ENCODE results near the gene PTPRB.
A peak's percentile ranks its signal among the peaks of the same experiment; 100 is the strongest.

Gene PTPRB

GRCh38 chr12:70550180-70550577 is 87.0 kb downstream of the PTPRB start:
- Histone ChIP-seq H3K9ac (ENCODE audit: low read length) (no peak overlapping the region), H3K4me3 (ENCODE audit: insufficient read depth in 1 of 2, low read depth in 1 of 2, low read length in 2 of 2) (no peak overlapping the region), H3K4me2 (ENCODE audit: low read length, poor library complexity, severe bottlenecking) (no peak overlapping the region), H3K14ac (ENCODE audit: low read length in 2 of 2) (no peak overlapping the region), H4K8ac (ENCODE audit: low read length) (no peak overlapping the region), H4K91ac (ENCODE audit: low read length) (no peak overlapping the region), H3K27me3 (ENCODE audit: control insufficient read depth in 1 of 2, insufficient read depth in 1 of 2, low read length in 2 of 2) (no peaks in the 10 kb centered on the region), H2AFZ (ENCODE audit: low read depth, low read length) (no peak overlapping the region), H3K9me3 (ENCODE audit: control insufficient read depth, low read length) (no peaks in the 10 kb centered on the region), H2AK5ac (ENCODE audit: low read length, severe bottlenecking) (no peak overlapping the region), H3K18ac (ENCODE audit: low read depth in 1 of 2, low read length in 2 of 2) (no peak overlapping the region), H3K4me1 (ENCODE audit: control insufficient read depth, insufficient read depth, low read depth, low read length) (no peaks in the 10 kb centered on the region), H2BK15ac (ENCODE audit: low read depth, poor library complexity, severe bottlenecking) (no peak overlapping the region), H3K79me1 (replicated peaks; ENCODE audit: low read length, poor library complexity, severe bottlenecking) (no peaks in the 10 kb centered on the region), H3K36me3 (ENCODE audit: control insufficient read depth in 1 of 2, insufficient read depth in 2 of 2, low read depth in 1 of 2, low read length in 2 of 2) (peaks cover 0 to 3% of the 10 kb centered on the region in 2 experiments), H2BK120ac (ENCODE audit: low read depth, low read length) (no peak overlapping the region), H2BK5ac (ENCODE audit: low read depth, low read length, poor library complexity, severe bottlenecking) (no peak overlapping the region), H3K27ac (ENCODE audit: low read length, poor library complexity, severe bottlenecking) (no peak overlapping the region), H3K23ac (ENCODE audit: low read length in 2 of 2) (no peak overlapping the region), H3K4ac (ENCODE audit: low read depth in 1 of 2, low read length in 2 of 2) (no peak overlapping the region), H2BK12ac (ENCODE audit: low read length in 2 of 2) (peak overlapping the region in 1 of 2 experiments; percentile 21)
- no peak for DNase-seq
- 96% methylated on average over 5 of the region's 6 CpGs for WGBS

GRCh38 chr12:70549340-70550179 is 87.7 kb downstream of the PTPRB start:
- no peak overlapping the region for H3K4ac ChIP-seq (ENCODE audit: low read depth in 1 of 2, low read length in 2 of 2)
- 91% methylated on average over 9 of the region's 10 CpGs for WGBS
- no peak overlapping the region for H3K4me2 ChIP-seq (ENCODE audit: low read length, poor library complexity, severe bottlenecking)
- no peaks in the 10 kb centered on the region for H3K4me1 ChIP-seq (ENCODE audit: control insufficient read depth, insufficient read depth, low read depth, low read length)
- H3K79me1 ChIP-seq (replicated peaks; ENCODE audit: low read length, poor library complexity, severe bottlenecking), result no peaks in the 10 kb centered on the region
- DNase-seq, result no peak
- H3K23ac ChIP-seq (ENCODE audit: low read length in 2 of 2), result no peak overlapping the region
- H3K27ac ChIP-seq (ENCODE audit: low read length, poor library complexity, severe bottlenecking), result no peak overlapping the region
- peaks cover 0 to 2% of the 10 kb centered on the region in 2 experiments for H3K36me3 ChIP-seq (ENCODE audit: control insufficient read depth in 1 of 2, insufficient read depth in 2 of 2, low read depth in 1 of 2, low read length in 2 of 2)
- no peak overlapping the region for H4K91ac ChIP-seq (ENCODE audit: low read length)
- no peak overlapping the region for H3K9ac ChIP-seq (ENCODE audit: low read length)
- H2AK5ac ChIP-seq (ENCODE audit: low read length, severe bottlenecking), result no peak overlapping the region
- no peak overlapping the region for H2AFZ ChIP-seq (ENCODE audit: low read depth, low read length)
- no peak overlapping the region for H2BK120ac ChIP-seq (ENCODE audit: low read depth, low read length)
- no peak overlapping the region for H2BK12ac ChIP-seq (ENCODE audit: low read length in 2 of 2)
- no peak overlapping the region for H2BK15ac ChIP-seq (ENCODE audit: low read depth, poor library complexity, severe bottlenecking)
- H4K8ac ChIP-seq (ENCODE audit: low read length), result no peak overlapping the region
- H3K18ac ChIP-seq (ENCODE audit: low read depth in 1 of 2, low read length in 2 of 2), result no peak overlapping the region
- no peaks in the 10 kb centered on the region for H3K27me3 ChIP-seq (ENCODE audit: control insufficient read depth in 1 of 2, insufficient read depth in 1 of 2, low read length in 2 of 2)
- H3K4me3 ChIP-seq (ENCODE audit: insufficient read depth in 1 of 2, low read depth in 1 of 2, low read length in 2 of 2), result no peak overlapping the region
- no peak overlapping the region for H2BK5ac ChIP-seq (ENCODE audit: low read depth, low read length, poor library complexity, severe bottlenecking)
- no peaks in the 10 kb centered on the region for H3K9me3 ChIP-seq (ENCODE audit: control insufficient read depth, low read length)
- no peak overlapping the region for H3K14ac ChIP-seq (ENCODE audit: low read length in 2 of 2)

GRCh38 chr12:70543444-70543843 is 93.8 kb downstream of the PTPRB start:
- no peak overlapping the region for H3K23ac ChIP-seq (ENCODE audit: low read length in 2 of 2)
- peak overlapping the region; percentile 68 for H3K27ac ChIP-seq (ENCODE audit: low read length, poor library complexity, severe bottlenecking)
- no peak overlapping the region for H2BK5ac ChIP-seq (ENCODE audit: low read depth, low read length, poor library complexity, severe bottlenecking)
- H2AK5ac ChIP-seq (ENCODE audit: low read length, severe bottlenecking), result no peak overlapping the region
- H3K36me3 ChIP-seq (ENCODE audit: control insufficient read depth in 1 of 2, insufficient read depth in 2 of 2, low read depth in 1 of 2, low read length in 2 of 2), result no peaks in the 10 kb centered on the region
- H3K27me3 ChIP-seq (ENCODE audit: control insufficient read depth in 1 of 2, insufficient read depth in 1 of 2, low read length in 2 of 2), result no peaks in the 10 kb centered on the region
- peak overlapping the region; percentile 48 for H3K9ac ChIP-seq (ENCODE audit: low read length)
- H3K79me1 ChIP-seq (replicated peaks; ENCODE audit: low read length, poor library complexity, severe bottlenecking), result no peaks in the 10 kb centered on the region
- no peak overlapping the region for H4K8ac ChIP-seq (ENCODE audit: low read length)
- H3K14ac ChIP-seq (ENCODE audit: low read length in 2 of 2), result no peak overlapping the region
- H3K4me3 ChIP-seq (ENCODE audit: insufficient read depth in 1 of 2, low read depth in 1 of 2, low read length in 2 of 2), result no peak overlapping the region
- no peak overlapping the region for H2BK120ac ChIP-seq (ENCODE audit: low read depth, low read length)
- no peak overlapping the region for H3K18ac ChIP-seq (ENCODE audit: low read depth in 1 of 2, low read length in 2 of 2)
- 1% methylated on average over 6 of the region's 6 CpGs for WGBS
- H3K4ac ChIP-seq (ENCODE audit: low read depth in 1 of 2, low read length in 2 of 2), result no peak overlapping the region
- H2AFZ ChIP-seq (ENCODE audit: low read depth, low read length), result no peak overlapping the region
- no peaks in the 10 kb centered on the region for H3K4me1 ChIP-seq (ENCODE audit: control insufficient read depth, insufficient read depth, low read depth, low read length)
- H3K4me2 ChIP-seq (ENCODE audit: low read length, poor library complexity, severe bottlenecking), result no peak overlapping the region
- H2BK15ac ChIP-seq (ENCODE audit: low read depth, poor library complexity, severe bottlenecking), result no peak overlapping the region
- H2BK12ac ChIP-seq (ENCODE audit: low read length in 2 of 2), result no peak overlapping the region
- DNase-seq, result peak; percentile 95
- no peaks in the 10 kb centered on the region for H3K9me3 ChIP-seq (ENCODE audit: control insufficient read depth, low read length)
- no peak overlapping the region for H4K91ac ChIP-seq (ENCODE audit: low read length)

DNA sequence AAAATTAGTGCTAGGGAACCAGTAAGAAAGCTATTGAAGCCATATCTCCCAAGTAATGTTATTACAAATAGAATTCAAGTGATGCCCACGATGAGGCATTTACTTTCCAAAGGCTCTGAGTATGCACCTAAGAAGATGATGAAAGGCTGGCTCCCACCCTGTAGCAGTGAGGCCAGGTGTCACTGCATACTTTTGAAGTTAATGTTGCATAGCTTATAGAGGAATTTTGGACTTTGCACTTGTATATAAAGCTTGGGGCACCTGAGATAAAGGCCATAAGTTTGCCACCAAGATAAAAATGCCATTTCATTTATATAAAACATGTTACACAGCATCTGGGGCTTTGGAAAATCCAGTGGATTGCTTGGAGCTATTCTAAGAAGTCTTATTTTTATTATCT is 96.2 kb downstream of the PTPRB start:
- no peak overlapping the region for H3K9ac ChIP-seq (ENCODE audit: low read length)
- H3K14ac ChIP-seq (ENCODE audit: low read length in 2 of 2), result no peak overlapping the region
- WGBS, result 90% methylated on average over 1 of the region's 1 CpG
- H2BK5ac ChIP-seq (ENCODE audit: low read depth, low read length, poor library complexity, severe bottlenecking), result no peak overlapping the region
- no peak overlapping the region for H3K4me2 ChIP-seq (ENCODE audit: low read length, poor library complexity, severe bottlenecking)
- H3K9me3 ChIP-seq (ENCODE audit: control insufficient read depth, low read length), result no peaks in the 10 kb centered on the region
- H2BK120ac ChIP-seq (ENCODE audit: low read depth, low read length), result no peak overlapping the region
- H3K27me3 ChIP-seq (ENCODE audit: control insufficient read depth in 1 of 2, insufficient read depth in 1 of 2, low read length in 2 of 2), result no peaks in the 10 kb centered on the region
- peaks cover 0 to under 1% of the 10 kb centered on the region in 2 experiments for H3K36me3 ChIP-seq (ENCODE audit: control insufficient read depth in 1 of 2, insufficient read depth in 2 of 2, low read depth in 1 of 2, low read length in 2 of 2)
- no peak overlapping the region for H3K4me3 ChIP-seq (ENCODE audit: insufficient read depth in 1 of 2, low read depth in 1 of 2, low read length in 2 of 2)
- H3K27ac ChIP-seq (ENCODE audit: low read length, poor library complexity, severe bottlenecking), result no peak overlapping the region
- H4K91ac ChIP-seq (ENCODE audit: low read length), result no peak overlapping the region
- H2BK15ac ChIP-seq (ENCODE audit: low read depth, poor library complexity, severe bottlenecking), result no peak overlapping the region
- no peak overlapping the region for H3K18ac ChIP-seq (ENCODE audit: low read depth in 1 of 2, low read length in 2 of 2)
- no peak overlapping the region for H2AK5ac ChIP-seq (ENCODE audit: low read length, severe bottlenecking)
- H2AFZ ChIP-seq (ENCODE audit: low read depth, low read length), result no peak overlapping the region
- no peak for DNase-seq
- no peak overlapping the region for H2BK12ac ChIP-seq (ENCODE audit: low read length in 2 of 2)
- H3K23ac ChIP-seq (ENCODE audit: low read length in 2 of 2), result no peak overlapping the region
- H4K8ac ChIP-seq (ENCODE audit: low read length), result no peak overlapping the region
- H3K4ac ChIP-seq (ENCODE audit: low read depth in 1 of 2, low read length in 2 of 2), result no peak overlapping the region
- no peaks in the 10 kb centered on the region for H3K4me1 ChIP-seq (ENCODE audit: control insufficient read depth, insufficient read depth, low read depth, low read length)
- no peaks in the 10 kb centered on the region for H3K79me1 ChIP-seq (replicated peaks; ENCODE audit: low read length, poor library complexity, severe bottlenecking)
